SK-N-MC (cell line): Measurements from ENCODE around the gene PACSIN2.
A peak's percentile ranks its signal among the peaks of the same experiment; 100 is the strongest.

Experiments used
- DNase-seq: peaks from one replicate; pipeline ENCODE4 v3.0.0-alpha.2; 2011; ENCODE audit warnings: low read depth, low spot score
- H3K27ac ChIP-seq: fragments of 200-600 bp; sonication (generic); 2 replicates; pipeline ENCODE4 v1.5.1; 2016; ENCODE audit warnings: mixed run types
- H3K36me3 ChIP-seq: fragments of 200-600 bp; sonication (generic); 2 replicates; pipeline ENCODE4 v1.6.1; 2017; ENCODE audit warnings: antibody characterized with exemption, low read length, mixed read lengths; ENCODE audit not compliant: insufficient read depth
- H3K4me3 ChIP-seq: fragments of 200-600 bp; sonication (generic); 2 replicates; pipeline ENCODE4 v1.5.1; 2016
- H3K9ac ChIP-seq: fragments of 200-600 bp; sonication (generic); 2 replicates; pipeline ENCODE4 v1.8.0; 2017; ENCODE audit warnings: mixed run types, mixed read lengths; ENCODE audit not compliant: insufficient read length
- H3K9me3 ChIP-seq: fragments of 200-600 bp; sonication (generic); 2 replicates; pipeline ENCODE4 v1.6.1; 2017; ENCODE audit warnings: low read depth, mild to moderate bottlenecking, antibody characterized with exemption, low read length, moderate library complexity, mixed read lengths
- EZH2 ChIP-seq: fragments of 200-600 bp; sonication (generic); IDR thresholded peaks from one replicate; pipeline ENCODE4 v1.6.1; 2017; ENCODE audit warnings: antibody characterized with exemption
- FOXP2 ChIP-seq: optimal IDR thresholded peaks from 2 replicates; pipeline ENCODE3; 2011; ENCODE audit warnings: mild to moderate bottlenecking, moderate library complexity; ENCODE audit not compliant: insufficient read depth; ENCODE audit errors: extremely low read length, control extremely low read depth
- POLR2AphosphoS5 ChIP-seq: IDR thresholded peaks from 2 replicates; pipeline ENCODE4 v1.6.1; 2012; ENCODE audit warnings: mild to moderate bottlenecking, low read depth, low read length, borderline replicate concordance

The PACSIN2 gene

GRCh38 chr22:42951093-42951710 lies 63.7 kb downstream of the PACSIN2 start:
- no peaks in the 10 kb centered on the region for H3K9me3 ChIP-seq
- no peak overlapping the region for H3K27ac ChIP-seq
- no peak overlapping the region for H3K9ac ChIP-seq
- TF ChIP-seq POLR2AphosphoS5 (no peak), FOXP2 (no peak)
- H3K4me3 ChIP-seq, result no peak overlapping the region
- peaks cover 11% of the 10 kb centered on the region for H3K36me3 ChIP-seq
- DNase-seq, result no peak

GRCh38 chr22:42950281-42950680 lies 64.7 kb downstream of the PACSIN2 start:
- TF ChIP-seq EZH2, result no peak
- no peak for TF ChIP-seq POLR2AphosphoS5
- TF ChIP-seq FOXP2, result no peak
- Histone ChIP-seq H3K36me3 (peaks cover 2% of the 10 kb centered on the region; the same call in 1 of the 2 replicates), H3K9me3 (no peaks in the 10 kb centered on the region), H3K27ac (no peak overlapping the region), H3K9ac (no peak overlapping the region), H3K4me3 (no peak overlapping the region)
- DNase-seq, result no peak

- H3K36me3 ChIP-seq, result no peaks in the 10 kb centered on the region
- H3K4me3 ChIP-seq, result no peak overlapping the region
- no peak overlapping the region for H3K9ac ChIP-seq
- no peak for DNase-seq
- H3K27ac ChIP-seq, result 0 out of 2 replicates have a peak overlapping the region, but pooled peaks have one; percentile 23
- no peaks in the 10 kb centered on the region for H3K9me3 ChIP-seq
- TF ChIP-seq POLR2AphosphoS5, result no peak
Observed at GRCh38 chr22:42949159-42949558, 65.8 kb downstream of the PACSIN2 start.

GRCh38 chr22:42948294-42948693 lies 66.7 kb downstream of the PACSIN2 start:
- H3K4me3 ChIP-seq, result no peak overlapping the region
- H3K27ac ChIP-seq, result no peak overlapping the region

GRCh38 chr22:42947211-42947990 lies 67.5 kb downstream of the PACSIN2 start:
- Histone ChIP-seq H3K4me3 (0 out of 2 replicates have a peak overlapping the region, but pooled peaks have one; percentile 18), H3K36me3 (no peaks in the 10 kb centered on the region), H3K9me3 (no peaks in the 10 kb centered on the region), H3K27ac (no peak overlapping the region), H3K9ac (no peak overlapping the region)
- TF ChIP-seq EZH2 (no peak), FOXP2 (no peak), POLR2AphosphoS5 (no peak)
- no peak for DNase-seq

More at GRCh38 chr22:42948294-42948693, 66.7 kb downstream of the PACSIN2 start:
- no peak overlapping the region for H3K9ac ChIP-seq
- no peaks in the 10 kb centered on the region for H3K36me3 ChIP-seq
- TF ChIP-seq POLR2AphosphoS5 (no peak), FOXP2 (no peak), EZH2 (no peak)
- no peaks in the 10 kb centered on the region for H3K9me3 ChIP-seq
- DNase-seq, result no peak

- H3K27ac ChIP-seq, result no peak overlapping the region
- no peaks in the 10 kb centered on the region for H3K9me3 ChIP-seq
- H3K36me3 ChIP-seq, result no peaks in the 10 kb centered on the region
- DNase-seq, result no peak
- H3K4me3 ChIP-seq, result no peak overlapping the region
- no peak for TF ChIP-seq EZH2
- TF ChIP-seq POLR2AphosphoS5, result no peak
- TF ChIP-seq FOXP2, result no peak
- no peak overlapping the region for H3K9ac ChIP-seq
Observed at GRCh38 chr22:42946546-42947198, 68.3 kb downstream of the PACSIN2 start.

- Histone ChIP-seq H3K9me3 (no peaks in the 10 kb centered on the region), H3K9ac (no peak overlapping the region), H3K27ac (peak overlapping the region; percentile 58; the same call in 1 of the 2 replicates), H3K36me3 (no peaks in the 10 kb centered on the region), H3K4me3 (peak overlapping the region; percentile 58)
- TF ChIP-seq EZH2, result no peak
- no peak for TF ChIP-seq POLR2AphosphoS5
- no peak for DNase-seq
Observed at GRCh38 chr22:42945736-42946135, 69.2 kb downstream of the PACSIN2 start.

- TF ChIP-seq EZH2, result no peak
- TF ChIP-seq POLR2AphosphoS5, result no peak
- TF ChIP-seq FOXP2, result no peak
- Histone ChIP-seq H3K27ac (no peak overlapping the region), H3K9me3 (no peaks in the 10 kb centered on the region), H3K36me3 (no peaks in the 10 kb centered on the region), H3K9ac (no peak overlapping the region), H3K4me3 (no peak overlapping the region)
- no peak for DNase-seq
Observed at GRCh38 chr22:42945027-42945426, 69.9 kb downstream of the PACSIN2 start.

GRCh38 chr22:42944409-42944808 lies 70.5 kb downstream of the PACSIN2 start:
- Histone ChIP-seq H3K9ac (no peak overlapping the region), H3K4me3 (no peak overlapping the region), H3K36me3 (no peaks in the 10 kb centered on the region), H3K9me3 (no peaks in the 10 kb centered on the region), H3K27ac (no peak overlapping the region)
- no peak for DNase-seq
- no peak for TF ChIP-seq EZH2
